HFF-Myc (cell line): ENCODE results near the gene ACYP1.

ENCODE experiments used
- DNase-seq: peaks from one replicate; pipeline ENCODE4 v3.0.0-alpha.2; 2011; ENCODE audit warnings: low read depth; ENCODE audit errors: extremely low read depth
- H3K4me3 ChIP-seq: replicated peaks from 2 replicates; pipeline ENCODE4 v1.5.1; 2011; ENCODE audit warnings: low read depth, mild to moderate bottlenecking, control low read depth, low read length
- TF ChIP-seq, protein P1 (sequence below): IDR thresholded peaks from 2 replicates; pipeline ENCODE4 v1.5.1; 2012; ENCODE audit warnings: mild to moderate bottlenecking, low read depth, low read length, control low read depth; ENCODE audit errors: missing control alignments

Gene ACYP1

GRCh38 chr14:75049731-75050201 is 14.1 kb downstream of the ACYP1 start:
- DNase-seq: no peak
- TF ChIP-seq, protein P1, sequence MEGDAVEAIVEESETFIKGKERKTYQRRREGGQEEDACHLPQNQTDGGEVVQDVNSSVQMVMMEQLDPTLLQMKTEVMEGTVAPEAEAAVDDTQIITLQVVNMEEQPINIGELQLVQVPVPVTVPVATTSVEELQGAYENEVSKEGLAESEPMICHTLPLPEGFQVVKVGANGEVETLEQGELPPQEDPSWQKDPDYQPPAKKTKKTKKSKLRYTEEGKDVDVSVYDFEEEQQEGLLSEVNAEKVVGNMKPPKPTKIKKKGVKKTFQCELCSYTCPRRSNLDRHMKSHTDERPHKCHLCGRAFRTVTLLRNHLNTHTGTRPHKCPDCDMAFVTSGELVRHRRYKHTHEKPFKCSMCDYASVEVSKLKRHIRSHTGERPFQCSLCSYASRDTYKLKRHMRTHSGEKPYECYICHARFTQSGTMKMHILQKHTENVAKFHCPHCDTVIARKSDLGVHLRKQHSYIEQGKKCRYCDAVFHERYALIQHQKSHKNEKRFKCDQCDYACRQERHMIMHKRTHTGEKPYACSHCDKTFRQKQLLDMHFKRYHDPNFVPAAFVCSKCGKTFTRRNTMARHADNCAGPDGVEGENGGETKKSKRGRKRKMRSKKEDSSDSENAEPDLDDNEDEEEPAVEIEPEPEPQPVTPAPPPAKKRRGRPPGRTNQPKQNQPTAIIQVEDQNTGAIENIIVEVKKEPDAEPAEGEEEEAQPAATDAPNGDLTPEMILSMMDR: no peak
- no peak overlapping the region for H3K4me3 ChIP-seq

DNA sequence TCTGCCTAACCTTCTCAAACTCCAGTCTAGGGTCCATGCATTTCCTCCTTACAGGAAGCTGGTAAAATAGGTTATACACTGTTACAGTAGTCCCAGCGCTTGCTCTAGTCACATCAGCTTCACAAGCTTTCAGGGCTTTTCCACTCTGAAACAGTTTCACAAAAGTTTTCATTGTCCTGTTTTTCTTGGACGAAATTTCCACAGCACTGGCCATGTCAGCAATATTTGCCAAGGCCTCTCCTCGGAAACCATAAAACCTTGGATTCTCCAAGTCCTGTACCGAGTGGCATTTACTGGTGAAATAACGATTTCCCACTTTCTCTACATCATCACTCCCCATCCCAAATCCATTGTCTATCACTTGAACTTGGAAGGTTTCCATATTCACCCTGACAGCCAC is 14.7 kb downstream of the ACYP1 start:
- no peak overlapping the region for H3K4me3 ChIP-seq
- TF ChIP-seq, protein P1: no peak
- no peak for DNase-seq

DNA sequence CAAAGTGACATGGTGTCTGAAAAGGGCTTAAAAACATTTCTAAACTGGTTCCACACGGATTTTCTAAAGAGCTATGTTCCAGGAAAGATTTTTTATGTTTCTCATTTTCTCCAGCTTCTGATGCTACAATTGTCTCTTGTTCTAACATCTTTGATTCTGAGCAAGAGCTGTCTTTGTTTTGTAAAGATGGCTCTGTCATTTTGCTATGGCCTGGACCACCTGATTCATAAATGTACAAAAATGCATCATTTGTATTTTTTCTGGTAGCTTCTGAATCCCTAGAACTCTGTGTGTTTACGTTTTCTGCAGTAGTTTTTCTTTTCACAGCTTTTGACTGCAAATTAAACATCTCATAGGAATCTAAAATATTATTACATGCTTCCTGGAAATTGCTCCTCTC is 15.7 kb downstream of the ACYP1 start:
- H3K4me3 ChIP-seq: no peak overlapping the region
- TF ChIP-seq, protein P1: no peak
- DNase-seq: no peak

DNA sequence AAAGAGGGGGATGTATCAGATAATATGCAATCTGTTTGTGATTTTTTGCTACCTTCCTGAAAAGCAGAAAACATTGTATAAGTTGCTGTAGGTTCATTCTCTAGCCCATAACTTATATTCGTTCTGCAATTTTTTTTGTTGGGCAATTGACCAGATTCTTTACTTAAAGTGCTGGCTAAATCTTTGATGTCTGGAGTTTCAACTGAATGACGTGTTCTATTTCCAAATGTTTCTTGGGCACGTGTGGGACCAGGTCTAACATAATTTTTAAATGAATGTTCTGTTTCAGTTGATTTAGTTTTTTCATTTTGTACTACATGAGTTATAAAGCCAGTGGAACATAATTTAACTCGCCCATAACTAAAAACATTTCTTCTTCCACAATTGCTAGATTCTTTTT is 16.3 kb downstream of the ACYP1 start:
- H3K4me3 ChIP-seq: no peak overlapping the region
- TF ChIP-seq, protein P1: no peak
- no peak for DNase-seq

GRCh38 chr14:75046899-75047298 is 16.9 kb downstream of the ACYP1 start:
- TF ChIP-seq, protein P1: no peak
- no peak for DNase-seq
- H3K4me3 ChIP-seq: no peak overlapping the region

- TF ChIP-seq, protein P1: no peak
- DNase-seq: no peak
- no peak overlapping the region for H3K4me3 ChIP-seq
Measured at GRCh38 chr14:75046275-75046674, 17.5 kb downstream of the ACYP1 start.

DNA sequence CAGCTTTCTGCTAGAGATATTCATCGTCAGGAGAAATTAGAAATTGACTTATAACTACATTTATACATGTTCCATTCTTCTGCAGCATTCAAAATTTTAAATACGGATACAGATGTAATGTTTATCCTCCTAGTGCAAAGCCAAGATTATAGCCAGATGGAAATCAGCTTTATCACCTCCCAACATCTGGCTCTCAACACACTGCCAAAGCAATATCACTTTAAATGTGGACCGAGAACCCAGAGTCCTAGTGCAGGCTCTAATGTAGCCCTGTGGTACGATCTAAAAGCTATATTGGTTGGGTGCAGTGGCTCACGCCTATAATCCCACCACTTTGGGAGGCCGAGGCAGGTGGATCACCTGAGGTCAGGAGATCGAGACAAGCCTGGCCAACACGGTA is 19.1 kb downstream of the ACYP1 start:
- no peak overlapping the region for H3K4me3 ChIP-seq
- no peak for DNase-seq
- TF ChIP-seq, protein P1: no peak
